RWPE2 (cell line): Measurements from ENCODE around the gene PALMD.

Experiments
- ATAC-seq: fragments of 200-7000 bp; cut with Tn5 transposase; 3 replicates; pipeline ENCODE4 v1.9.1; 2021; ENCODE audit warnings: low read depth
- DNase-seq: peaks from one replicate; pipeline ENCODE4 v3.0.0-alpha.2; 2020; ENCODE audit warnings: low spot score
- H3K27ac ChIP-seq: fragments of 450-650 bp; 2 replicates; pipeline ENCODE4 v1.5.1; 2017; ENCODE audit warnings: mild to moderate bottlenecking; ENCODE audit not compliant: poor library complexity, severe bottlenecking
- H3K27me3 ChIP-seq: fragments of 250-450 bp; sonication (Bioruptor Pico); 2 replicates; pipeline ENCODE4 v1.5.1; 2021; ENCODE audit warnings: mild to moderate bottlenecking, moderate library complexity; ENCODE audit not compliant: insufficient read depth, poor library complexity, severe bottlenecking
- H3K36me3 ChIP-seq: fragments of 250-450 bp; sonication (Bioruptor Pico); 2 replicates; pipeline ENCODE4 v1.5.1; 2020; ENCODE audit warnings: low read depth, mild to moderate bottlenecking, moderate library complexity
- H3K4me1 ChIP-seq: fragments of 250-450 bp; sonication (Bioruptor Pico); 2 replicates; pipeline ENCODE4 v1.5.1; 2021; ENCODE audit warnings: mild to moderate bottlenecking, moderate library complexity; ENCODE audit not compliant: insufficient read depth, poor library complexity, severe bottlenecking
- H3K4me3 ChIP-seq: fragments of 250-450 bp; sonication (Bioruptor Pico); 2 replicates; pipeline ENCODE4 v1.5.1; 2021; ENCODE audit warnings: mild to moderate bottlenecking, moderate library complexity; ENCODE audit not compliant: severe bottlenecking
- H3K9me3 ChIP-seq: fragments of 250-450 bp; sonication (Bioruptor Pico); 2 replicates; pipeline ENCODE4 v1.5.1; 2021; ENCODE audit warnings: mild to moderate bottlenecking, moderate library complexity; ENCODE audit not compliant: severe bottlenecking
- TF ChIP-seq, protein P1 (sequence below): fragments of 450-650 bp; IDR thresholded peaks from one replicate; pipeline ENCODE4 v1.5.1; 2017; ENCODE audit warnings: mild to moderate bottlenecking, moderate library complexity; ENCODE audit not compliant: poor library complexity, severe bottlenecking

Gene PALMD

DNA sequence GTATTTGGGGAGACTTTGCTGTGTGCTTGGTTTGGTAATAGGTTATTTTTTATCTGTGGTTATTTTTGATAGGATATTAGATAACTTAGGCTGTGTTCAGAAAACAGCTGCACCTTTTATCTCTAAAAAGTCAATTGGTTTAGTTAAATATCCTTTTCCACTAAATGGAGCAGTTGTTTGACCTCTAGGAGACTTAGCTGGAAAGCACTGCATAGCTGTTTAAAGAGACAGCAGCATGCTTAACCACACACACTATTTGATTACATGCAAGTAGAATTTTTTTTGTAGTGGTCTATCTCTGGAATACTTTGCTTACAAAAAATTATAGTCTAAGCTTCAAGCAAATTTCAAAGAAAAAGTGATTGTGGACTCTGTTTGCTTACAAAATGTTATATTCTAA lies 6.5 kb upstream of the PALMD start:
- H3K27me3 ChIP-seq = no peaks in the 10 kb centered on the region
- ATAC-seq (no peak), DNase-seq (no peak)
- H3K27ac ChIP-seq = no peak overlapping the region
- H3K4me3 ChIP-seq = no peak overlapping the region
- no peaks in the 10 kb centered on the region for H3K9me3 ChIP-seq
- no peaks in the 10 kb centered on the region for H3K4me1 ChIP-seq
- TF ChIP-seq, protein P1, sequence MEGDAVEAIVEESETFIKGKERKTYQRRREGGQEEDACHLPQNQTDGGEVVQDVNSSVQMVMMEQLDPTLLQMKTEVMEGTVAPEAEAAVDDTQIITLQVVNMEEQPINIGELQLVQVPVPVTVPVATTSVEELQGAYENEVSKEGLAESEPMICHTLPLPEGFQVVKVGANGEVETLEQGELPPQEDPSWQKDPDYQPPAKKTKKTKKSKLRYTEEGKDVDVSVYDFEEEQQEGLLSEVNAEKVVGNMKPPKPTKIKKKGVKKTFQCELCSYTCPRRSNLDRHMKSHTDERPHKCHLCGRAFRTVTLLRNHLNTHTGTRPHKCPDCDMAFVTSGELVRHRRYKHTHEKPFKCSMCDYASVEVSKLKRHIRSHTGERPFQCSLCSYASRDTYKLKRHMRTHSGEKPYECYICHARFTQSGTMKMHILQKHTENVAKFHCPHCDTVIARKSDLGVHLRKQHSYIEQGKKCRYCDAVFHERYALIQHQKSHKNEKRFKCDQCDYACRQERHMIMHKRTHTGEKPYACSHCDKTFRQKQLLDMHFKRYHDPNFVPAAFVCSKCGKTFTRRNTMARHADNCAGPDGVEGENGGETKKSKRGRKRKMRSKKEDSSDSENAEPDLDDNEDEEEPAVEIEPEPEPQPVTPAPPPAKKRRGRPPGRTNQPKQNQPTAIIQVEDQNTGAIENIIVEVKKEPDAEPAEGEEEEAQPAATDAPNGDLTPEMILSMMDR = no peak
- no peaks in the 10 kb centered on the region for H3K36me3 ChIP-seq

DNA sequence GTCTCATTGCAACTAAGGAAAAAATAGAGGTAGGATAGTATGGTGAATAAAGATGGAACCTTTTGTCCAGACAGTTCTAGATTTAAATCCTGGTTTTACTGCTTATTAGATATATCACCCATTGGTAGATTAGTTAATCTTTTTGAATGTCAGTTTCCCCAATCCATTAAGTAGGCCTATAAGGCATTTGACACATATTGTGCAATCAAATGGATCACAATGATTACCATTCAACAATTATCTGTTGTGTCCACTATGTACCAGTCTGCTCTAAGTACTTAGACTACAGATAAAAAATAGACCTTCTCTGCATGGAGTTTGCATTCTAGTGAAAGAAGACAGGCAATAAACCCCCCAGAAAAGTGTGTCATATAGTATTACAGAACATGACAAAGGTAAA lies 6.0 kb upstream of the PALMD start:
- H3K4me3 ChIP-seq = no peak overlapping the region
- no peaks in the 10 kb centered on the region for H3K36me3 ChIP-seq
- H3K4me1 ChIP-seq = peaks cover 3% of the 10 kb centered on the region
- no peaks in the 10 kb centered on the region for H3K27me3 ChIP-seq
- ATAC-seq (no peak), DNase-seq (no peak)
- H3K27ac ChIP-seq = no peak overlapping the region
- TF ChIP-seq, protein P1 = no peak
- H3K9me3 ChIP-seq = no peaks in the 10 kb centered on the region

DNA sequence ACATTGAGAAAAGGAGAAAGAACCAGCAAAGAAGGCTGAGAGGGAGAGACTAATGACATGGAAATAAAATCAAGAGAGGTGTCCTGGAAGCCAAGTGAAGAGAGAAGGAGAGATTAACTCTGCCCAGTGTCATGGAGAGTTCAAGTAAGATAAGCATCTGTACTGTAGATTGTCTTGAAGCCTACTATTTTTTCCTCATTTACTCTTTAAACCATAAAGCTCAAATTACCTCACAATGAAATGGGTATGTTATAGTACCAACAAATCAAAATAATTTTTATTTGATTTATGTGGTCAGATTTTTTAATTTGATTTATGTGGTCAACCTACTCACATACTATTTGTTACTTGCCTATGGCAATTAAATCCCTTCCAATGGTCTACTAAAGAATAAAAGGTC lies 5.2 kb upstream of the PALMD start:
- Histone ChIP-seq H3K9me3 (no peaks in the 10 kb centered on the region), H3K4me3 (no peak overlapping the region), H3K36me3 (no peaks in the 10 kb centered on the region), H3K27ac (no peak overlapping the region), H3K27me3 (no peaks in the 10 kb centered on the region), H3K4me1 (peaks cover 7% of the 10 kb centered on the region)
- DNase-seq = no peak
- no peak for ATAC-seq
- TF ChIP-seq, protein P1 = no peak

DNA sequence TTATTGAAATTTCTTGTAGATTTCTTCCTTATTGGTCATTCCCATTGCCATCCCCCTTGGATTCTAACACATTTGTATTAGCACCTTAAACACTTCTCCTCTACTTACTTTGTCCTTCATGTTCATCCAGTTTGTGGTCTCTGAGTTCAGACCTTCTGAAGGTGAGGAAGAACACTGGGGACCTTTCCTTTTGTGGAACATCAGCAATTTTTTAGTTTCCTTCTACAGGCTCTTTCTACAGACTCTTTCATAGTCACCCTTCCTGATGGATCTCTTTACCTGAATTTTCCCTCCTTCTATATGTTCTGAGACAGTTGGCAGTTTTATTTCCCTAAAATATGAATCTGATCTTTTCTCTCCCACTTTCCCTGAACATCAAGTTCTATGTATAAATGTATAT lies 4.4 kb upstream of the PALMD start:
- Histone ChIP-seq H3K4me1 (peaks cover 12% of the 10 kb centered on the region), H3K9me3 (no peaks in the 10 kb centered on the region), H3K4me3 (no peak overlapping the region), H3K27ac (no peak overlapping the region), H3K36me3 (no peaks in the 10 kb centered on the region), H3K27me3 (no peaks in the 10 kb centered on the region)
- TF ChIP-seq, protein P1 = no peak
- ATAC-seq (no peak), DNase-seq (no peak)

DNA sequence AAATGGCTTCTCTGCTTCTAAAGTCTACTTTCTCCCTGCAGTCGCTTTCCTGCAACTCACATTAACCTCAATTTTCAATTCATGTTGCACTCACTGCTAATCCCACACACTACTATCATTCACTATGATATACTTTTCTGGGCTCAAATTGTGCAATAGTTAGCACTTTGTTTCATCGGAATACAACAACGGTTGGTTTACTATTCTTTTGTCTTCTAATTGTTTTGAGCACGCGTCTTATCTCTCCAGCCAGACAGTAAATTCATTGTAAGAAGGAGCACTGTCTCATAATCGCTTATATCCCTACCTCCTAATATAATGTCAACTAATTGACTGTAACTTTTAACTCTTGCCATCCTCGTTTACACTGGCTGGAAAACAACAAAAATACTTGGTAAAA lies 3.9 kb upstream of the PALMD start:
- no peak for DNase-seq
- Histone ChIP-seq H3K4me1 (peaks cover 12% of the 10 kb centered on the region), H3K27ac (no peak overlapping the region)

More for the DNA sequence above, 3.9 kb upstream of the PALMD start:
- H3K9me3 ChIP-seq = no peaks in the 10 kb centered on the region
- no peaks in the 10 kb centered on the region for H3K36me3 ChIP-seq
- TF ChIP-seq, protein P1 = no peak
- no peaks in the 10 kb centered on the region for H3K27me3 ChIP-seq
- no peak for ATAC-seq
- H3K4me3 ChIP-seq = no peak overlapping the region
